Loucy (cell line): ENCODE results near the gene TAF11L11.

Source experiments
- CTCF ChIP-seq: fragments of 200-600 bp; sonication (generic); conservative IDR thresholded peaks from 2 replicates; pipeline ENCODE4 v1.5.1; 2014; ENCODE audit warnings: mild to moderate bottlenecking, antibody characterized with exemption, low read length
- EZH2phosphoT487 ChIP-seq: fragments of 200-600 bp; IDR thresholded peaks from 2 replicates; pipeline ENCODE4 v1.6.1; 2018; ENCODE audit warnings: antibody characterized with exemption, mild to moderate bottlenecking, moderate library complexity, borderline replicate concordance

GRCh38 chr5:17619354-17619753, 15.4 kb downstream of the TAF11L11 start:
- TF ChIP-seq CTCF (no peak), EZH2phosphoT487 (no peak)
